Neural cell (in vitro differentiated cells): Measurements from ENCODE around the gene SHISA5. TPM values are rescaled to one million over a fixed set of nuclear protein-coding genes. Genes with fewer than 3 reads are reported as not detected.

Experiments used
- H2AFZ ChIP-seq: fragments of 200-600, 300-800 bp; sonication (generic), shearing (Covaris generic); 2 replicates; pipeline ENCODE4 v1.6.0; 2014; ENCODE audit warnings: low read depth, mild to moderate bottlenecking, antibody characterized with exemption, low read length, moderate library complexity
- H3F3A ChIP-seq: fragments of 200-600 bp; shearing (Covaris generic); 2 replicates; pipeline ENCODE4 v1.6.1; 2016; ENCODE audit warnings: mild to moderate bottlenecking, moderate library complexity, mixed read lengths, antibody characterized with exemption, low read length; ENCODE audit not compliant: insufficient read depth, poor library complexity, severe bottlenecking
- H3K27ac ChIP-seq: fragments of 200-600, 300-800 bp; sonication (generic), shearing (Covaris generic); 2 replicates; pipeline ENCODE4 v1.5.1; 2014; ENCODE audit warnings: mild to moderate bottlenecking, low read length, moderate library complexity
- H3K27me3 ChIP-seq: fragments of 300-800, 200-600 bp; sonication (generic), shearing (Covaris generic); 2 replicates; pipeline ENCODE4 v1.6.0; 2014; ENCODE audit warnings: mild to moderate bottlenecking, low read depth, low read length, moderate library complexity; ENCODE audit not compliant: insufficient read depth
- H3K36me3 ChIP-seq: fragments of 300-800, 200-600 bp; sonication (generic), shearing (Covaris generic); 2 replicates; pipeline ENCODE4 v1.5.1; 2014; ENCODE audit warnings: mild to moderate bottlenecking, antibody characterized with exemption, low read length, moderate library complexity; ENCODE audit not compliant: insufficient read depth
- H3K4me2 ChIP-seq: fragments of 300-800, 200-600 bp; sonication (generic), shearing (Covaris generic); 2 replicates; pipeline ENCODE4 v1.6.0; 2014; ENCODE audit warnings: mild to moderate bottlenecking, low read length
- H3K4me3 ChIP-seq: fragments of 300-800, 200-600 bp; sonication (generic), shearing (Covaris generic); 2 replicates; pipeline ENCODE4 v1.5.1; 2014; ENCODE audit warnings: mild to moderate bottlenecking, low read length, moderate library complexity
- H3K79me2 ChIP-seq: fragments of 200-600 bp; shearing (Covaris generic); replicated peaks from 2 replicates; pipeline ENCODE4 v1.6.0; 2014; ENCODE audit warnings: mild to moderate bottlenecking, low read length, moderate library complexity; ENCODE audit not compliant: insufficient read depth
- H3K9ac ChIP-seq: fragments of 300-800, 200-600 bp; sonication (generic), shearing (Covaris generic); 2 replicates; pipeline ENCODE4 v1.6.1; 2016; ENCODE audit warnings: mild to moderate bottlenecking, low read length, mixed read lengths
- H3K9me2 ChIP-seq: fragments of 200-600 bp; shearing (Covaris generic); 2 replicates; pipeline ENCODE4 v1.6.1; 2016; ENCODE audit warnings: mild to moderate bottlenecking, low read length, mixed read lengths; ENCODE audit not compliant: insufficient read depth
- H3K9me3 ChIP-seq: fragments of 200-600, 300-800 bp; sonication (generic), shearing (Covaris generic); 2 replicates; pipeline ENCODE4 v1.6.1; 2016; ENCODE audit warnings: mild to moderate bottlenecking, mixed run types, low read length, moderate library complexity, mixed read lengths
- H4K20me1 ChIP-seq: fragments of 200-600 bp; shearing (Covaris generic); 2 replicates; pipeline ENCODE4 v1.6.1; 2016; ENCODE audit warnings: mild to moderate bottlenecking, mixed run types; ENCODE audit not compliant: insufficient read depth
- CTCF ChIP-seq: fragments of 450-650 bp; IDR thresholded peaks from 2 replicates; pipeline ENCODE4 v1.5.1; 2014; ENCODE audit warnings: antibody characterized with exemption, mild to moderate bottlenecking, moderate library complexity; ENCODE audit not compliant: poor library complexity, severe bottlenecking
- MXI1 ChIP-seq: fragments of 450-650 bp; conservative IDR thresholded peaks from 2 replicates; pipeline ENCODE4 v1.6.1; 2014; ENCODE audit warnings: antibody characterized with exemption, mild to moderate bottlenecking; ENCODE audit not compliant: poor library complexity, severe bottlenecking
- POLR2AphosphoS5 ChIP-seq: IDR thresholded peaks from 2 replicates; pipeline ENCODE4 v1.6.1; 2012
- RAD21 ChIP-seq: fragments of 450-650 bp; conservative IDR thresholded peaks from 2 replicates; pipeline ENCODE4 v1.6.1; 2014; ENCODE audit warnings: antibody characterized with exemption, mild to moderate bottlenecking, moderate library complexity
- REST ChIP-seq: IDR thresholded peaks from 2 replicates; pipeline ENCODE4 v1.6.1; 2012; ENCODE audit warnings: borderline replicate concordance
- polyA plus RNA-seq: library from polyadenylated mRNA; depleted of rRNA; stranded (reverse); fragments of >200 nt; gene quantifications from 2 replicates; pipeline ENCODE4 v1.2.3, GENCODE V29; 2014

SHISA5 gene
- polyA plus RNA-seq, 1 donor from 2014 or later: 121 TPM

GRCh38 chr3:48536785-48537184 is 32.8 kb upstream of the SHISA5 start:
- Histone ChIP-seq H3K27ac (no peak overlapping the region), H3K9me3 (no peaks in the 10 kb centered on the region), H3K9me2 (no peaks in the 10 kb centered on the region), H2AFZ (no peak overlapping the region), H4K20me1 (no peaks in the 10 kb centered on the region), H3F3A (no peaks in the 10 kb centered on the region), H3K4me2 (no peak overlapping the region), H3K36me3 (peaks cover 5% of the 10 kb centered on the region), H3K9ac (no peak overlapping the region), H3K79me2 (no peaks in the 10 kb centered on the region), H3K4me3 (no peak overlapping the region), H3K27me3 (no peaks in the 10 kb centered on the region)
- no peak for TF ChIP-seq RAD21

GRCh38 chr3:48536116-48536515 is 32.1 kb upstream of the SHISA5 start:
- H4K20me1 ChIP-seq: no peaks in the 10 kb centered on the region
- H3K9ac ChIP-seq: no peak overlapping the region
- peaks cover 5% of the 10 kb centered on the region for H3K36me3 ChIP-seq
- TF ChIP-seq CTCF: no peak
- TF ChIP-seq RAD21: no peak
- H3K4me2 ChIP-seq: no peak overlapping the region
- H3F3A ChIP-seq: no peaks in the 10 kb centered on the region
- no peaks in the 10 kb centered on the region for H3K9me2 ChIP-seq
- H3K79me2 ChIP-seq: no peaks in the 10 kb centered on the region
- H3K27me3 ChIP-seq: no peaks in the 10 kb centered on the region
- H3K9me3 ChIP-seq: no peaks in the 10 kb centered on the region
- no peak overlapping the region for H3K27ac ChIP-seq
- no peak overlapping the region for H2AFZ ChIP-seq
- H3K4me3 ChIP-seq: no peak overlapping the region

GRCh38 chr3:48535578-48535977 is 31.6 kb upstream of the SHISA5 start:
- no peaks in the 10 kb centered on the region for H3K9me2 ChIP-seq
- H3K27me3 ChIP-seq: no peaks in the 10 kb centered on the region
- H3K9ac ChIP-seq: no peak overlapping the region
- H3K4me2 ChIP-seq: no peak overlapping the region
- H4K20me1 ChIP-seq: no peaks in the 10 kb centered on the region
- peaks cover 5% of the 10 kb centered on the region for H3K36me3 ChIP-seq
- H3K4me3 ChIP-seq: no peak overlapping the region
- H2AFZ ChIP-seq: no peak overlapping the region
- H3K79me2 ChIP-seq: no peaks in the 10 kb centered on the region
- H3K9me3 ChIP-seq: no peaks in the 10 kb centered on the region
- TF ChIP-seq CTCF (no peak), POLR2AphosphoS5 (no peak), RAD21 (no peak), MXI1 (no peak), REST (no peak)
- H3F3A ChIP-seq: no peaks in the 10 kb centered on the region
- no peak overlapping the region for H3K27ac ChIP-seq
